GM21423 (cell line): ENCODE measurements around the gene PSMB3.

Source experiments
- ATAC-seq: cut with Tn5 transposase; IDR thresholded peaks from one replicate; pipeline ENCODE4 v1.9.1; 2021; ENCODE audit warnings: mild to moderate bottlenecking, moderate library complexity; ENCODE audit not compliant: unreplicated experiment

PSMB3 gene

DNA sequence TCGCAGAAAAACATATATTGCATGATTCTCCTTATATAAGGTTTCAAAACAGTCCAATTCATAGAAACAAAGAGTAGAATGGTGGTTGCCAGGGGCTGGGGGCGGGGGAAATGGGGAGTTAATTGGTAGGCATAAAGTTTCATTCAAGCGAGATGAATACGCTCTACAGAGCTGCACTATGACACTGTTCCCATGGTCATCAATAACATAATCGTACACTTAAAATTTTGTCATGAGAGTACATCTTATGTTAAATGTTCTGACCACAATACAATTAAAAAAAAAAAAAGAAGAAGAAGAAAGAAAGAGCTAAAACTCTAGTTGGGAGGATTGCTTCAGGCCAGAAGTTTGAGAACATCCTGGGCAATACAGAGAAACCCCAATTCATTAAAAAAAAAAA, 41.7 kb downstream of the PSMB3 start:
- ATAC-seq: no peak

DNA sequence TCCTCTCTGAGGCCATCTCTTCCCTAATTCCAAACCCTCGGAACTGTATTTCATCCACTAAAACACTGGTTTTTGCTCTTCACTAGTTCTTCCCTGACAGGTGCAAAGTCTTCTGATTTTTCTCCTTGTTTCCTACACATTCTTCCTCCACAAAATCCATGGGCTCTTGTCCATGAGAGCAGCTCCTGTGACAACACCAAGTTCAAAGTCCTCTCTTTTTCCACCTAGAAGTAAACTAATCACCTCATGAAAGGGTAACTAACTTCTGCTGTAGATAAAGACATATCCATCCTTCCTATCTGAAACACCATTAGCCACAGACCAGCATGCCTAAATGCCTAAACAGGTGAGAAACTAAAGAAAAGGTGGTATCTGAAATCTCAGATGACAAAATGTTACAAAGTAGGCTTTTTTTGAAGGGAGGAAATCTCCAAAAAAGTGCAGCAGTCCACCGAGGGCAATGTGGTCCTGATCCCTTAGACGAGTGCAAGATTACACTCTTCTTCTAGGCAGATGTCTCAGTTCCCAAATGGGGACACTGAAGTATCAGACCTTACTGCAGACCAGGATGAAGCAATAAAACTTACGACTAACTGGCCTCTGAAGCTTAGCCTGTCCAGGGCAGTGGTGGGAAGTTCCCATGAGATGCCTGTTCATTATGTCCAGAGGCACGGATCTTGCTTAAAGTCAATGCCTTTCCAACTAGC, 44.1 kb downstream of the PSMB3 start:
- no peak for ATAC-seq

DNA sequence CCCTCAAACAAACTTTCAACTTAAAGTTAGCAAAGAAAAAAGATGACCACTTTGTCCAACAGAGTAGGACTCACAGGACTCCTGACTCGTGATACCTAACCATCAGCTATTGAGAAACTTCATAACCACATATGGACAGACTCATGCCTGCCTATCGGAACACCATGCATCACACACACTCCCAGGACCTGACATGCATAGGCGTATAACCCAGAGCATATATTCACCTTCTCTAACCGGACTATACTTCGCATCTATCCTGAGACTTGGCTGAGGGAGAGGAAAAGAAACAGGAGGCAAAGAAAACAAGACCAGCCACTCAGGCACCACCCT, 44.6 kb downstream of the PSMB3 start:
- no peak for ATAC-seq

DNA sequence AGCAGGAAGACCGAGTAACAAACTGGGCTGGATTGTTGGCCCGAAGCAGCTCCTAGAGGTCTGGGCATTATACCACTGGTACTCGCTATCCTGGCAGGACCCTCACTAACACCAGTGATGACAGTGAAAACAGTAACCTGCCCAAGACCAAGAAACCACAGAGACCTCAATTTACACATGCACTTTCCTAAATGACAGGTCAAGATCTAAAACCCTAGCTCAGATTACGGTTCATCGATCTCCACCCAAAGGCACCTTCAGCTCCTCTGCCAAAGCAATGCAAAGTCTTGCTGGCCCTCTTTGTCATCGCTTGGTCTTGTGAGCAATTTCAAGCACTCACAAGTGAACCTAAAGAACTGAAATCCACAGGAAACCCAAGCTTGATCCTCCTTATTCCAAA, 45.3 kb downstream of the PSMB3 start:
- no peak for ATAC-seq

DNA sequence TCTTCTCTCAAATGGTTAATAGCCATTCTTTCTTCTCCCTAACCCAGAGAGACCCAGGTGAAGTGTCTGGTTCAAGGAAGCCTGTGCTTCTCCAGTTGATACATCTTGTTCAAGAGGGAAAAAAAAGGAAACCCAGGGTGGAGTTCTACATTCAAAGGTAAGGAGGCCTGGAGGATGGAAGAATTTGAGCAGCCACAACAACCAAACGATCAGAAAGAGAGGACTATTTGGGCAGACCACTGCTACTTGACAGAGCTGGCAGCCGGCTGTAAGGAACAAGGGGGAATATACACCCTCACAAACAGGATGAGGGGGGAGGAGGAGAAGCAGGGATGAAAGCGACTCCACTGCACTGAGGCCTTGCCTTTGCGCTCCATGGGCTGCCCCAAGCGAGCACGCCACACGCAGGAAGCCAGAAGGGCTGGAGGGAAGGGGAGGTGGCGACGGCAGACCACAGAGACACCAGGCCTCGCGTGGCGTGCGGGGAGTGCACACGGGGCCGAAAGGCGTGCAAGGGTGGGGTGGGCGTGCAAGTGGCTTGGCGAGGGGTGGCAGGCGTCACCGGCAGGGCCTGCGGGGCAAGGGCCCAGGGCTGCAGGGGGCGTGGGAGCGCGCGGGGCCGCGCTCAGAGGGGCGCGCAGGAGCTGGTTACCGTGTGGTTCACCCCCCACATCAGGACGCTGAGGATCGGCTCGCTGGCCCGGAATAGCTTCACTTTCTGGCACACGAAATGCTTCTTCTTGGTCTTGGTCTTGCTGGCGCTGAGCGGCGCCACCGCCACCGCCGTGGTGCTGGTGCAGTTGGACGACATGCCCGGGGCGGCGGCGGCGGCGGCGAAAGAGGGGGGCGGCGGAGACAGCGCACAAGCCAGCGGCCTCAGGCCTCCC, 46.3 kb downstream of the PSMB3 start:
- peak; percentile 21 for ATAC-seq

DNA sequence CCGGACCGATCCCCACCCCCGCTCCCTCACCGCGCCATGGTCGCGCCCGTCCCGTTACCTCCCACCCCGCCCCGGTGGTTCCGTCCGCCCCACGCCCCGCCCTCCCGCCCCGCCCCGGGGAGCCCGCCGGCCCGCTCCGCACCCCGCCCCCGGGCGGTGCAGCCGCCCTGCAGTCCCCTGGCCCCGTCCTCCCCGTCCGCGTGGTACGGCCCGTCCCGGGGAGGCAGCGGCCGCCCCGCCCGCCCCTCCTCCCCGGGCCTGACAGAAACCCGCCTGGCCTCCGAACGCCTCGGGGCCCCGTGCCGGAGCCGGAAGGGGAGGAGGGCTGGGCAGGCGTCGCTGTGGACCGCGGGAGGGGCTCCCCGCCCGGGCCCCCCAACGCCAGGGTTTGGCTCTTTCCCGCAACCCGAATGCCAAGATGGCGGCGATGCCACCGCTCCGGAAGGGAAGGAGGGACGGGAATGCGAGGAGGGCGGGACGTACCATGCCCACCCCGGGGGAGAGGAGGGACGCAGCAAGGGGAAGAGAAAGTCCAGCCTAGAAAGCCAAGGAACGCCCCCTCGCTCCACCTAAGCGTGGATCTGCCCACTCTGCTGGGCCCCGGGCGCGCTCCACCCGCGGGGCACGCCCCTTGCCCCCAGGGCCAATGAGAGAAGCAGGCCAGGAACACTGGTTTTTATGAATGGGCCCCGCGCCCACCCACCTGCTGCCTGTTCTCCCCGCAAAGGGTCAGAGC, 47.1 kb downstream of the PSMB3 start, which contains the start of gene PIP4K2B:
PIP4K2B (minus strand) TSS at position 56 of the 736 bp plus-strand sequence. CDS start 132 bp downstream, outside the sequence.
- peak; percentile 69 for ATAC-seq

DNA sequence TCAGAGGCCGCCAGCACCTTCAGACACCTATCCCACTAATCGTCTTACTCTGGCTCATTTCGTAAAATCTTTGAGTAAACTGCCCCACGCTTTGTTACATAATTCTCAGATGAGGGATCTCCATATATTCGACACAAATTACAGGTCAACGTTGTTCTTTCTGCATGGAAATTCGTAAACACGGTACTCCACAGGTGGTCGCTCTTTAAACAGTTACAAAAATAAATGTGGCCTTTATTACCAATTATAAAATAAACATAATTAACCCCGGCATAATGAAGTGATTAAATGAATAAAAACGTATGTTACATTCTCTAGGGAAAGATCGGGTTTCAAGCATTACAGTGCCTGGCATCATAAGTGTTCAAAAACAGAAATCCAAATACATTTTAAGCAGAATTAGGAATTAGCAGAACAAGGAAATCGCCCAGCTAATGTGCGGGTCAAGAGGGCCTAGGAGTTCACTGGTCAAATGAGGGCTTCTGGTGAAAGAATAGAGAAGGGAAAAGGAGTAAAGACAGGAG, 47.8 kb downstream of the PSMB3 start:
- ATAC-seq: no peak

DNA sequence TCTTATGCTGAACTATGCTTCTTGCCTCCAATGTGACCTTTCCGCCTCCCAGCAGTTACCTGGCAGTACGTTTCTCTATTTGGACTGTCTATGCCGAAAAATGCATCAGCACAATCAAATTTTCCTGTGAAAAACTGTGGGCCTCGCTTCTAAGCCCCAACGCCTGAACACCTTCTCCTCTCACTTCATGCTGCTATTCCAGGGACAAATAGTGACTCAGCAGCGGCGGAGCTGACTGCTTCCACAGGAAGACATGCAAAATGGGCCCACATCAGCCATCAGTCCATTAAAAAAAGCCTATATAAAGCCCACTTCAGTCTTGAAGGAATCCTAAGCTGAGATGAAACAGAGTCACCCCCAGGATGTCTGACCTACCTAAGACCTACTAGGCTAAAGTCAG, 57.3 kb downstream of the PSMB3 start:
- no peak for ATAC-seq
